GM12873 (cell line): ENCODE data around the gene SBK3.

Source experiments
- CTCF ChIP-seq: IDR thresholded peaks from 2 replicates; pipeline ENCODE4 v1.5.1; 2012; ENCODE audit warnings: low read depth, mild to moderate bottlenecking, moderate library complexity, low read length, control low read depth; ENCODE audit not compliant: insufficient read depth; ENCODE audit errors: missing control alignments

SBK3 gene

DNA sequence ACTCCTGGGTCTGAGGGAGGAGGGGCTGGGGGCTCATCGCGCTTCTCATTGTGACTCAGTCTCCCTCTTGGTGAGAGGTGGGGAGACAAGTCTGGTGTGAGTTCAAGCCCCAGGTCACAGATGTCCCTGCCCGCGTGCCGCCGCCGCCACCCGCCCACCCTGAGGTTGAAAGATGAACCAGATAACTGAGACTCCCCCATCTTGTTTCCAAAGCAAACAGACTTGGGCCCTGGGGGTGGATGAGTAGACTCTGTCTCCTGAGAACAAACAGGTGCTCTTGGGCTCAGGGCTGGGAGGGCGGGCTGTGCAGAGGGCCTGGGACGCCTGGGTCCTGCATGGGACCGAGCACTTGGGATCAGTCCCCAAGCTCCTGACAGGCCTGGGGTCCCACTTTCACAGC, 9.0 kb downstream of the SBK3 start:
- TF ChIP-seq CTCF: no peak

DNA sequence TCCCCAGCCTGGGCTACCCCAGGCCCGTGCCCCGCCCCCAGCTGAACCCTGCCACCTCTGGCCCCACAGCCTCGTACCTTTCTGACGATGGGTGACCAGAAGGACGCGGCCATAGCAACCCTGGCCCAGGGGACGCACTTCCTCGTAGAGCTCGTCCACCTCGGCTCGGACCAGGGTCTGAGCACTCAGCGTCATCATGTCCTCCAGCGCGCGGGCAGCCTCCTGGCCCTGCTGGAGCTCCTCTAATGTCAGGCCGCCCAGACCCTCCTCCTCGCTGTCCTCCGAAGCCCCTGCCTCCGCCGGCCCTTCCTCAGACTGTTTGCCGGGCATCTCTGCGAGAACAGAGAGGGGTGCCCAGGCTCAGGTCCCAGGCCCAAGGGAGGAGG, 9.4 kb downstream of the SBK3 start:
- no peak for TF ChIP-seq CTCF

GRCh38 chr19:55535173-55535964, 10.0 kb downstream of the SBK3 start:
- no peak for TF ChIP-seq CTCF

DNA sequence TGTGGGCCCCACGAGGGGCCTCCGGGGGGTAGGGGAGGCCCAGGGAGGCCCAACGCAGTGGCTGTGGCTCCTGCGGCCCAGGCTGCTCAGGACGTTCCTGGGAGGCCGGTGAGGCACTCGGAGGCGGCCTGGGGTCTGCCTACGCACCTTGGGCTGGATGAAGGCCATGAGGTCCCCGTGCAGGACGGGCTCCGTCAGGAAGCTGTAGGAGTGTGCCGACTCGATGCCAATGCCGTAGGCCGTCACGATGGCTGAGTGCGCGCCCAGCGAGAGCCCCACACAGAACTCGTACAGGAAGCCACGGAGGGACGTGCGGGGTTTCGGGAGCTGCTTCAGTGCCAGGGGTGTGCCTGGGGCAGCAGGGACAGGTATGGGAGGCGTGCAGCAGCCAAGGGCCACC, 14.3 kb downstream of the SBK3 start:
- no peak for TF ChIP-seq CTCF

DNA sequence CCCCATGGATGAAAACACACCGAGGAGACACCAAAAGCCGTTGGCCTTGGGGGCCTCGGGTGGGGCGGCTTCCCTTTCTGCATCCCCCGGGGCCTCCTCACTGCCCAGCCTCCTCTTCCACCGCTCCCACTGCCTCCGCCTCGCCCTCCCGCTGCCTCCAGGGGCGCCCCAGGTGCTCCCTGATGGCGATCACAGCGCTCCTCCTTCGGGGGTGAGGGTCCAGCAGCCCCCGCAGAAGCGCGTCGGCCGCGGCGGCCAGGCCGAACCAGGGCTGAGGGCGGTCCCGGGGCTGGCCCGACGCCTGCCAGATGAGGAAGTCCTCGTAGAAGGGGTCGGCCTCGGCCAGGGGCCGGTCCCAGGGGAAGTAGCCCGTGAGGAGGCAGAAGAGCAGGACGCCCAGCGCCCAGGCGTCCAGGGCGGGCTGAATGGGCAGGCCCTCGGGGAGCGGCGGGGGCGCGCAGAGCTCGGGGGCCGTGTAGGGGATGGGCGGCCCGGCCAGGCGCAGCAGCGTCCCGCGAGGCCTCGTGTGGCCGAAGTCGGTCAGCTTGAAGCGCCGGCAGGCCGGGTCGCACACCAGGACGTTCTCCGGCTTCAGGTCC, 15.6 kb downstream of the SBK3 start:
- TF ChIP-seq CTCF: no peak

- TF ChIP-seq CTCF: no peak
Measured at GRCh38 chr19:55528030-55528803, 17.1 kb downstream of the SBK3 start.

DNA sequence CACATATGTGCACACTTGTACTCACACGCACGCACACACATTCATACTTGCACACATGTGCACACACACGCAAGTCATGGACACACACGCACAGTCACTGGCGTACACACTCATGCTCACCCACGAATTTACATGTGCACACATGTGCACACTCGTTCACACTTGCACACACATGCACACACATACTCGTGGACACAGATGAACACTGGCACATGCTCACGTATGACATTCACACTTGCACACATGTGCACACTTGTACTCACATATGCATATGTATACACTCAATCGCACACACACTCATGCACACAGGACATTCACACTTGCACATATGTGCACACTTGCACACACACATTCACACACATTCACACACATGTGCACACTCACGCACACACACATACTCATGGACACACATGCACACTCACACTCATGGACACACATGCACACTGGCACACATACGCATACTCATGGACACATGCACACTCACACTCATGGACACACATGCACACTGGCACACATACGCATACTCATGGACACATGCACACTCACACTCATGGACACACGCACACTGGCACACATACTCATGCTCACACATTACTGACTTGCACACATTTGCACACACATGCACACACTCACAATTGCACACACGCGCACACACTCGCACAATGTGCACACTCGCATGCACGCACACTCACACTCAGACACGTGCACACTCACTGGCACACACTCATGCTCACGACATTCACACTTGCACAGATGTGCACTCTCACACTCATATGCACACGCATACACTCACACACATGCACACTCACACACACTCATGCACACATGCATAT, 17.9 kb downstream of the SBK3 start:
- TF ChIP-seq CTCF: no peak
